Esophagus muscularis mucosa (tissue), 4 donors: ENCODE measurements around the gene LRRK1. TPM values are rescaled to one million over a fixed set of nuclear protein-coding genes. Genes with fewer than 3 reads are reported as not detected.

ENCODE experiments used
- DNase-seq: peaks from one replicate; pipeline ENCODE4 v3.0.0-alpha.2; 2017; ENCODE audit errors: extremely low spot score
- H3K27ac ChIP-seq, 4 donors: fragments of 200-600 bp; sonication (generic); replicated peaks in 1 of 4; 1 replicate in 3 of 4; 2 replicates in 1 of 4; pipeline ENCODE4 v1.5.1; 2016 to 2019; ENCODE audit warnings: mild to moderate bottlenecking in 1 of 4
- H3K27me3 ChIP-seq, 4 donors: fragments of 200-600 bp; sonication (generic); one replicate each; pipeline versions ENCODE4 v1.5.1 to v1.6.0; 2016 to 2019
- H3K36me3 ChIP-seq, 4 donors: fragments of 200-600 bp; sonication (generic); one replicate each; pipeline ENCODE4 v1.5.1; 2016 to 2019
- H3K4me1 ChIP-seq, 4 donors: fragments of 200-600 bp; sonication (generic); one replicate each; pipeline ENCODE4 v1.5.1; 2016 to 2019
- H3K4me3 ChIP-seq, 4 donors: fragments of 200-600 bp; sonication (generic); 1 replicate in 2 of 4; 2 replicates in 2 of 4; pipeline ENCODE4 v1.5.1; 2016 to 2019; ENCODE audit warnings: mild to moderate bottlenecking in 4 of 4, moderate library complexity in 1 of 4
- H3K9me3 ChIP-seq, 4 donors: fragments of 200-600 bp; sonication (generic); 1 replicate in 3 of 4; 2 replicates in 1 of 4; pipeline ENCODE4 v1.5.1; 2016 to 2019
- EP300 ChIP-seq: sonication (generic); formaldehyde crosslinking; IDR thresholded peaks from one replicate; pipeline ENCODE4 v1.6.1; 2017; ENCODE audit warnings: antibody characterized with exemption
- POLR2A ChIP-seq: fragments of 450-650 bp; IDR thresholded peaks from one replicate; pipeline ENCODE4 v1.6.1; 2017; ENCODE audit warnings: antibody characterized with exemption, moderate library complexity, mild to moderate bottlenecking, low read depth
- POLR2AphosphoS5 ChIP-seq, 2 donors: sonication (generic); formaldehyde crosslinking; IDR thresholded peaks; one replicate each; pipeline ENCODE4 v1.6.1; 2017; ENCODE audit warnings: antibody characterized with exemption in 2 of 2
- WGBS: methylation state at CpG from one replicate; pipeline ENCODE4 v1.1.5; 2018; 5-methylcytosine and 5-hydroxymethylcytosine counted together
- intact Hi-C: fragments of 100-400 bp; cut with DNase I; formaldehyde crosslinking; loops from one replicate; pipeline ENCODE4 v1.15.1; 2023
- total RNA-seq, 4 donors: library from RNA; depleted of rRNA; stranded (reverse); fragments of >200 nt; gene quantifications; one replicate each; pipeline versions ENCODE4 v1.1.0 to v1.2.1, GENCODE V29; 2016
- TF ChIP-seq, protein P1 (sequence below), 3 experiments: fragments of 200-600 bp in 2 of 3; fragments of 450-650 bp in 1 of 3; sonication (generic) in 2 of 3; IDR thresholded peaks; one replicate each; pipeline ENCODE4 v1.5.1; 2017 to 2019; ENCODE audit warnings: antibody characterized with exemption in 3 of 3, mild to moderate bottlenecking in 2 of 3, moderate library complexity in 1 of 3

LRRK1 gene
- total RNA-seq, 4 donors from 2014 or later: 11.3 to 18.0 (median 15.4) TPM

DNA sequence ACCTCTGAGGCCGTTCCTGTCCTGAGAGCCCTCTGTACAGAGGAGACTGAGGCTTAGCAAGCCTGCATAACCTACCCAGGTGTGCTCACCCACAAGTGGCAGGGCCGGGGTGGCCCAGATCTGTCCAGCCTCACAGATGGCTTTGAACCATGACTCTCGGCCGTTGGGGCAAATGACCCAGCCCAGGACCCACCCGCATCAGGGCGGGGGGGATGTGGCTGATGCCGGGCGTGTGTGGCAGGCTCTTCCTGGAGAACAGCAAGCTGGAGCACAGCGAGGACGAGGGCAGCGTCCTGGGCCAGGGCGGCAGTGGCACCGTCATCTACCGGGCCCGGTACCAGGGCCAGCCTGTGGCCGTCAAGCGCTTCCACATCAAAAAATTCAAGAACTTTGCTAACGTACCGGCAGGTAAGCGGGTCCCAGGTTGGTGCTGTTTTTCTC is 133.5 kb downstream of the LRRK1 start:
- Histone ChIP-seq H3K27me3 (no peaks in the 10 kb centered on the region), H3K27ac (no peak overlapping the region), H3K9me3 (no peaks in the 10 kb centered on the region), H3K36me3 (peaks cover 0 to 79% (median 49%) of the 10 kb centered on the region in 4 donors), H3K4me3 (no peak overlapping the region), H3K4me1 (no peaks in the 10 kb centered on the region)
- DNase-seq: peak; percentile 24
- TF ChIP-seq, protein P1, sequence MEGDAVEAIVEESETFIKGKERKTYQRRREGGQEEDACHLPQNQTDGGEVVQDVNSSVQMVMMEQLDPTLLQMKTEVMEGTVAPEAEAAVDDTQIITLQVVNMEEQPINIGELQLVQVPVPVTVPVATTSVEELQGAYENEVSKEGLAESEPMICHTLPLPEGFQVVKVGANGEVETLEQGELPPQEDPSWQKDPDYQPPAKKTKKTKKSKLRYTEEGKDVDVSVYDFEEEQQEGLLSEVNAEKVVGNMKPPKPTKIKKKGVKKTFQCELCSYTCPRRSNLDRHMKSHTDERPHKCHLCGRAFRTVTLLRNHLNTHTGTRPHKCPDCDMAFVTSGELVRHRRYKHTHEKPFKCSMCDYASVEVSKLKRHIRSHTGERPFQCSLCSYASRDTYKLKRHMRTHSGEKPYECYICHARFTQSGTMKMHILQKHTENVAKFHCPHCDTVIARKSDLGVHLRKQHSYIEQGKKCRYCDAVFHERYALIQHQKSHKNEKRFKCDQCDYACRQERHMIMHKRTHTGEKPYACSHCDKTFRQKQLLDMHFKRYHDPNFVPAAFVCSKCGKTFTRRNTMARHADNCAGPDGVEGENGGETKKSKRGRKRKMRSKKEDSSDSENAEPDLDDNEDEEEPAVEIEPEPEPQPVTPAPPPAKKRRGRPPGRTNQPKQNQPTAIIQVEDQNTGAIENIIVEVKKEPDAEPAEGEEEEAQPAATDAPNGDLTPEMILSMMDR (IDR thresholded peaks at IDR 0.05): no peak
- TF ChIP-seq POLR2A (no peak), POLR2AphosphoS5 (IDR thresholded peaks at IDR 0.05) (no peak), EP300 (no peak)
- WGBS: 96% methylated on average over 4 of the region's 20 CpGs
- intact Hi-C loops: no loop called here

DNA sequence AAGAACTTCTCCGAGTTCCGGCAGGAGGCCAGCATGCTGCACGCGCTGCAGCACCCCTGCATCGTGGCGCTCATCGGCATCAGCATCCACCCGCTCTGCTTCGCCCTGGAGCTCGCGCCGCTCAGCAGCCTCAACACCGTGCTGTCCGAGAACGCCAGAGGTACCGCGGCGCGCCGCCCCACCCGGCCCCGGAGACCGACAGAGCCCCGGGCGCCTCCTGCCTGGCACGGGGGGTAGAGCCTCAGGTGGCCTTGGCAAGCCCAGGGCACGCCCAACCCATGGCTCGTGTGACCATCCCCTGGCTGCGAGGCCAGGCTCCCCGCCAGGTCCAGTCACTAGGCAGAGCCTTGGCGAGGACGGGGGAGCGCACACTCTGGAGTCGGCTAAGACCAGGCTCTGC is 134.1 kb downstream of the LRRK1 start:
- Histone ChIP-seq H3K9me3 (no peaks in the 10 kb centered on the region), H3K27ac (no peak overlapping the region), H3K36me3 (peaks cover 0 to 85% (median 55%) of the 10 kb centered on the region in 4 donors), H3K4me3 (no peak overlapping the region), H3K4me1 (no peaks in the 10 kb centered on the region), H3K27me3 (no peaks in the 10 kb centered on the region)
- peak; percentile 85 for DNase-seq
- WGBS: 95% methylated on average over 13 of the region's 34 CpGs
- no peak for TF ChIP-seq POLR2AphosphoS5 (IDR thresholded peaks at IDR 0.05)
- TF ChIP-seq POLR2A: no peak
- no peak for TF ChIP-seq EP300
- TF ChIP-seq, protein P1 (IDR thresholded peaks at IDR 0.05): no peak
- intact Hi-C loops: no loop called here

DNA sequence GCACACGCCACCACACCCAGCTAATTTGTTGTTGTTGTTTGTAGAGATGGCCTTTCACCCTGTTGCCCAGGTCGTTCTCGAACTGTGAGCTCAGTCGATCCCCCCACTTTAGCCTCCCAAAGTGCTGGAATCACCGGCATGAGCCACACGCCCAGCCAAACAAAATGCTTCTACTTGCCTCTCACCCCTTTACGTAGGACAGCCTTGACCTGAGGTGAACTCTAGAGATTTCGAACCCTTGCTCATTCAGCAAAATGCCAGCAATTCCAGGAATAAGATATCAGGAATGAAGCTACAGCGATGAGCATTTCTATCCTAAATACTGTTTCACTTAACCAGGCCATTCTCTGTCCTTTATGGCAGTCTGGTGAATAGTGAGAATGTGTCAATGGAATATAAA is 135.0 kb downstream of the LRRK1 start:
- intact Hi-C loops: no loop called here
- H3K27me3 ChIP-seq: no peaks in the 10 kb centered on the region
- no peak overlapping the region for H3K4me3 ChIP-seq
- no peak overlapping the region for H3K27ac ChIP-seq
- H3K4me1 ChIP-seq: no peaks in the 10 kb centered on the region
- H3K9me3 ChIP-seq: no peaks in the 10 kb centered on the region
- H3K36me3 ChIP-seq: peaks cover 0 to 87% (median 53%) of the 10 kb centered on the region in 4 donors
- WGBS: 91% methylated on average over 9 of the region's 9 CpGs
- TF ChIP-seq, protein P1 (IDR thresholded peaks at IDR 0.05): no peak
- TF ChIP-seq EP300: no peak
- no peak for TF ChIP-seq POLR2AphosphoS5 (IDR thresholded peaks at IDR 0.05)
- no peak for TF ChIP-seq POLR2A
- DNase-seq: peak; percentile 57

DNA sequence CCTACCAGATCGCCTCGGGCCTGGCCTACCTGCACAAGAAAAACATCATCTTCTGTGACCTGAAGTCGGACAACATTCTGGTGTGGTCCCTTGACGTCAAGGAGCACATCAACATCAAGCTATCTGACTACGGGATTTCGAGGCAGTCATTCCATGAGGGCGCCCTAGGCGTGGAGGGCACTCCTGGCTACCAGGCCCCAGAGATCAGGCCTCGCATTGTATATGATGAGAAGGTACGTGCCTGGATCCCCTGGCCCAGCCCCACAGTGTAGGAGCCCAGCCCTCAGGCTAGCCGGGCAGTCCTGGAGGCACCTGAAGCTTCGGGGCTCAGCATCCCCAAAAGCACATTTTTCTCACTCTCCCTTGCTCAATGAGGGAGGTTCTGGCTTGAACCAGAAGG is 135.8 kb downstream of the LRRK1 start:
- intact Hi-C loops: no loop called here
- no peak overlapping the region for H3K27ac ChIP-seq
- H3K27me3 ChIP-seq: no peaks in the 10 kb centered on the region
- no peaks in the 10 kb centered on the region for H3K9me3 ChIP-seq
- 94% methylated on average over 12 of the region's 12 CpGs for WGBS
- DNase-seq: peak; percentile 68
- TF ChIP-seq POLR2AphosphoS5 (IDR thresholded peaks at IDR 0.05) (no peak), POLR2A (no peak), EP300 (no peak)
- TF ChIP-seq, protein P1 (IDR thresholded peaks at IDR 0.05): no peak
- H3K4me3 ChIP-seq: no peak overlapping the region
- H3K4me1 ChIP-seq: no peaks in the 10 kb centered on the region
- H3K36me3 ChIP-seq: peaks cover 0 to 88% (median 55%) of the 10 kb centered on the region in 4 donors

DNA sequence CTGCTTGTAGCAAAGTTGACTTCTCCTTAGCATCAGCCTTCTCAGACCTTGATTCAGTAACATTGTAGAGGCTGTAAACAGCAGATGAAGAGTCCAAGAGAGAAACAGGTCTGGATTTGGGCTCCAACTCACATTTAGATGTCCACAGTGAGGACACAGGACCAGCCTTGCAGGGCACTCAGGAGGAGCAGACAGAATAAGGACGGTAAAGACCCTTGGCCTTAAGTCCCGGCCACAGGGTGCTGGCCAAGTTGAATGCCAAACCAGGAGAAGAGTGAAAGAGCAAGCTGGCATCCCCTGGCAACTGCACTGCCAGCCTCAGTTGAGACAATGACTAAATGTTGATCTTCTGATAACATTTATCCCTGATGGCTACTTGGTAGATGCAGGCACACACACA is 136.3 kb downstream of the LRRK1 start:
- Histone ChIP-seq H3K4me1 (no peaks in the 10 kb centered on the region), H3K27ac (no peak overlapping the region), H3K36me3 (peaks cover 0 to 89% (median 54%) of the 10 kb centered on the region in 4 donors), H3K4me3 (no peak overlapping the region), H3K9me3 (no peaks in the 10 kb centered on the region), H3K27me3 (no peaks in the 10 kb centered on the region)
- 96% methylated on average over 2 of the region's 2 CpGs for WGBS
- peak; percentile 85 for DNase-seq
- intact Hi-C loops: no loop called here
- TF ChIP-seq POLR2A (no peak), EP300 (no peak), POLR2AphosphoS5 (IDR thresholded peaks at IDR 0.05) (no peak)
- TF ChIP-seq, protein P1 (IDR thresholded peaks at IDR 0.05): no peak
